K562 (cell line): ENCODE results near the gene NTSR1. TPM values are rescaled to one million over a fixed set of nuclear protein-coding genes. Genes with fewer than 3 reads are reported as not detected.
A peak's percentile ranks its signal among the peaks of the same experiment; 100 is the strongest.

ENCODE experiments used
- CBX3 ChIP-seq, 2 experiments: IDR thresholded peaks; 1 replicate in 1 of 2; 2 replicates in 1 of 2; pipeline ENCODE4 v1.6.1; 2012; ENCODE audit warnings: inconsistent platforms in 2 of 2, low read length in 2 of 2, borderline replicate concordance in 1 of 2, control low read depth in 1 of 2
- ESRRB ChIP-seq: fragments of 250-450 bp; sonication (Bioruptor Pico); IDR thresholded peaks from 2 replicates; pipeline ENCODE4 v1.5.0; 2020; ENCODE audit warnings: mild to moderate bottlenecking, moderate library complexity, borderline replicate concordance
- JUN ChIP-seq, 2 experiments: sonication (generic) in 1 of 2; formaldehyde crosslinking in 1 of 2; IDR thresholded peaks; 2 replicates each; pipeline versions ENCODE4 v1.6.1 to v1.8.0; 2012 to 2022; ENCODE audit warnings: borderline replicate concordance in 2 of 2, mild to moderate bottlenecking in 2 of 2, improper control_type of control experiment in 1 of 2, low read depth in 1 of 2, low read length in 1 of 2, missing genetic modification reagents in 1 of 2
- MEIS2 ChIP-seq: fragments of 450-650 bp; IDR thresholded peaks from 2 replicates; pipeline ENCODE4 v1.6.1; 2014; ENCODE audit warnings: mild to moderate bottlenecking; ENCODE audit not compliant: partially characterized antibody
- MYC ChIP-seq, 2 experiments: fragments of 250-450 bp in 1 of 2; sonication (Bioruptor Pico) in 1 of 2; IDR thresholded peaks; 2 replicates each; pipeline versions ENCODE4 v1.5.1 to v1.6.1; 2012 to 2021; ENCODE audit warnings: low read depth in 2 of 2, borderline replicate concordance in 1 of 2, improper control_type of control experiment in 1 of 2, low read length in 1 of 2, mild to moderate bottlenecking in 1 of 2, moderate library complexity in 1 of 2
- PHF8 ChIP-seq: fragments of 200-600 bp; sonication (generic); IDR thresholded peaks from 2 replicates; pipeline ENCODE4 v1.6.1; 2012; ENCODE audit warnings: mixed run types, mild to moderate bottlenecking, inconsistent platforms, low read length, moderate library complexity, borderline replicate concordance
- POLR2G ChIP-seq: fragments of 200-400 bp; formaldehyde crosslinking; IDR thresholded peaks from 2 replicates; pipeline ENCODE4 v1.6.1; 2017; ENCODE audit warnings: low read depth, mild to moderate bottlenecking, antibody characterized with exemption, low read length, moderate library complexity
- SMARCC2 ChIP-seq: fragments of 450-650 bp; IDR thresholded peaks from 2 replicates; pipeline ENCODE4 v1.6.1; 2017; ENCODE audit warnings: antibody characterized with exemption, moderate library complexity, mild to moderate bottlenecking, low read depth
- ZBTB7A ChIP-seq: IDR thresholded peaks from 2 replicates; pipeline ENCODE4 v1.6.1; 2011; ENCODE audit warnings: low read depth, mild to moderate bottlenecking, low read length, moderate library complexity, borderline replicate concordance; ENCODE audit not compliant: control insufficient read depth
- polyA plus RNA-seq, 8 experiments: library from polyadenylated mRNA; depleted of rRNA in 4 of 8; stranded (reverse) in 5 of 8; unstranded in 3 of 8; fragments of >200 nt; fragmentation: Nextera tagmentation in 2 of 8; fragmentation: Illumina TruSeq in 1 of 8; extraction: Ambion mirVana in 2 of 8; extraction: Trizol in 1 of 8; gene quantifications; 2 replicates each; pipeline versions ENCODE4 v1.2.1 to v1.2.3, GENCODE V29; 2011 to 2014; ENCODE audit warnings: inconsistent platforms in 1 of 8, missing spikeins in 1 of 8
- total RNA-seq, 7 experiments: library from RNA; depleted of rRNA in 6 of 7; stranded (reverse); fragments of >200 nt in 6 of 7; fragmentation: Illumina TruSeq in 2 of 7; extraction: Trizol in 2 of 7; gene quantifications; 2 replicates each; pipeline versions ENCODE4 v1.2.1 to v1.2.3, GENCODE V29; 2011 to 2021; ENCODE audit warnings: low replicate concordance in 1 of 7
- TF ChIP-seq, protein P1 (sequence below), 2 experiments: IDR thresholded peaks; 2 replicates each; pipeline ENCODE4 v1.6.1; 2011; ENCODE audit warnings: borderline replicate concordance in 1 of 2, control low read depth in 1 of 2, low read depth in 1 of 2, low read length in 1 of 2, mild to moderate bottlenecking in 1 of 2, mixed read lengths in 1 of 2, moderate library complexity in 1 of 2; ENCODE audit not compliant: insufficient read depth in 1 of 2, insufficient read length in 1 of 2, poor library complexity in 1 of 2, severe bottlenecking in 1 of 2; ENCODE audit errors: extremely low read depth in 1 of 2
- TF ChIP-seq, protein P2 (sequence below), 2 experiments: fragments of 450-650 bp in 1 of 2; sonication (generic) in 1 of 2; formaldehyde crosslinking in 1 of 2; IDR thresholded peaks; 2 replicates each; pipeline versions ENCODE4 v1.7.1 to v1.9.0; 2016 to 2022; ENCODE audit warnings: inconsistent platforms in 1 of 2, mild to moderate bottlenecking in 1 of 2, missing genetic modification reagents in 1 of 2

NTSR1 gene
- total and polyA plus RNA-seq, 9 of the 15 experiments (the other 6 are each of a cell fraction or from before 2014, with no cell fraction given), result 0.04 to 0.40 (median 0.13) TPM; not detected in 3

DNA sequence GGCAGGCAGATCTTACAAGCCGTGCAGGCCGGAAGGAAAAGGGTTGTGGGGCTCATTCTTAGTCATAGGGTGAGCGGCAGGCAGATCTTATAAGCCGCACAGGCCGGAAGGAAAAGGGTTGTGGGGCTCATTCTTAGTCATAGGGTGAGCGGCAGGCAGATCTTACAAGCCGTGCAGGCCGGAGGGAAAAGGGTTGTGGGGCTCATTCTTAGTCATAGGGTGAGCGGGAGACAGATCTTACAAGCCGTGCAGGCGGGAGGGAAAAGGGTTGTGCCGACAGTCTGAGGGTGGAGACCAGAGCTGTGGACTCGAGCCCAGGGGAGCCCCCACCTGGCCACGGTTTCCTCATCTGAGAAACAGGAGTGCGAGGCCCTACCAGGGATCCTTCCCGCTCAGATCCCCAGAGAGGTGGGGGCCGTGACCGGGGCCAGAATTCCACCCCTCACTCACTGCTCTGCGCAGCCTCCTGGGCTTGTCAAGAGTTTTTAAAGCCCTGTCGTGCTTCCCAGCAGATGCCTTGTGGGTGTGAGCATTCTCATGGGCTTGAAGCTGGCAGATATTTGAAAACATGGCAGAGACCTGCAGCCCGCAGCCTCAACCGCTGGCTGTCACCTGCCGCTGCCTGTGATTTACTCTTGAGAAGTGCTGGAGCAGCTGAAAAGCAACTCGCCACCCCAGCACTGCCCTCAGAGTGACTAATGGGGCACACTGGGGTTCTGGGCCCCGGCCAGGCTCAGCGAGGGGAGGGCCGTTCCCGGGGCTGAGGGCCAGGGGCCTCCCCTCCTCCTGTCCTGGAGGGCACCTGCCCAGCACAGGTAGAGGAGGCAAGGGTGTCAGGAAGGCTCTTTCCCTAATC, 31.9 kb downstream of the NTSR1 start (continued):
- TF ChIP-seq, protein P1, sequence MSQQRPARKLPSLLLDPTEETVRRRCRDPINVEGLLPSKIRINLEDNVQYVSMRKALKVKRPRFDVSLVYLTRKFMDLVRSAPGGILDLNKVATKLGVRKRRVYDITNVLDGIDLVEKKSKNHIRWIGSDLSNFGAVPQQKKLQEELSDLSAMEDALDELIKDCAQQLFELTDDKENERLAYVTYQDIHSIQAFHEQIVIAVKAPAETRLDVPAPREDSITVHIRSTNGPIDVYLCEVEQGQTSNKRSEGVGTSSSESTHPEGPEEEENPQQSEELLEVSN (IDR thresholded peaks at IDR 0.05; ENCODE audit: borderline replicate concordance in 1 of 2, extremely low read depth in 1 of 2, insufficient read depth in 1 of 2, insufficient read length in 1 of 2, low read depth in 1 of 2, low read length in 1 of 2, poor library complexity in 1 of 2, severe bottlenecking in 1 of 2), result peak in 1 of 2 experiments; percentile 85
- TF ChIP-seq ESRRB (no peak), SMARCC2 (no peak), MYC (IDR thresholded peaks at IDR 0.05; ENCODE audit: low read depth, low read length) (no peak), MYC (CRISPR knock-in tag; IDR thresholded peaks at IDR 0.05; ENCODE audit: borderline replicate concordance, low read depth) (no peak), ZBTB7A (peak; percentile 59; the same call in 1 of the 2 replicates), CBX3 (IDR thresholded peaks at IDR 0.05; ENCODE audit: borderline replicate concordance in 1 of 2, low read length in 2 of 2) (peak in 1 of 2 experiments; percentile 83; a peak in 1 of 3 replicates), POLR2G (peak; percentile 66), PHF8 (peak; percentile 29; the same call in 1 of the 2 replicates), JUN (IDR thresholded peaks at IDR 0.05; ENCODE audit: borderline replicate concordance, low read depth, low read length) (no peak), JUN (CRISPR knock-in tag; IDR thresholded peaks at IDR 0.05; ENCODE audit: borderline replicate concordance) (0 out of 2 replicates have a peak, but pooled peaks have one; percentile 34), MEIS2 (peak; percentile 34)
- TF ChIP-seq, protein P2, sequence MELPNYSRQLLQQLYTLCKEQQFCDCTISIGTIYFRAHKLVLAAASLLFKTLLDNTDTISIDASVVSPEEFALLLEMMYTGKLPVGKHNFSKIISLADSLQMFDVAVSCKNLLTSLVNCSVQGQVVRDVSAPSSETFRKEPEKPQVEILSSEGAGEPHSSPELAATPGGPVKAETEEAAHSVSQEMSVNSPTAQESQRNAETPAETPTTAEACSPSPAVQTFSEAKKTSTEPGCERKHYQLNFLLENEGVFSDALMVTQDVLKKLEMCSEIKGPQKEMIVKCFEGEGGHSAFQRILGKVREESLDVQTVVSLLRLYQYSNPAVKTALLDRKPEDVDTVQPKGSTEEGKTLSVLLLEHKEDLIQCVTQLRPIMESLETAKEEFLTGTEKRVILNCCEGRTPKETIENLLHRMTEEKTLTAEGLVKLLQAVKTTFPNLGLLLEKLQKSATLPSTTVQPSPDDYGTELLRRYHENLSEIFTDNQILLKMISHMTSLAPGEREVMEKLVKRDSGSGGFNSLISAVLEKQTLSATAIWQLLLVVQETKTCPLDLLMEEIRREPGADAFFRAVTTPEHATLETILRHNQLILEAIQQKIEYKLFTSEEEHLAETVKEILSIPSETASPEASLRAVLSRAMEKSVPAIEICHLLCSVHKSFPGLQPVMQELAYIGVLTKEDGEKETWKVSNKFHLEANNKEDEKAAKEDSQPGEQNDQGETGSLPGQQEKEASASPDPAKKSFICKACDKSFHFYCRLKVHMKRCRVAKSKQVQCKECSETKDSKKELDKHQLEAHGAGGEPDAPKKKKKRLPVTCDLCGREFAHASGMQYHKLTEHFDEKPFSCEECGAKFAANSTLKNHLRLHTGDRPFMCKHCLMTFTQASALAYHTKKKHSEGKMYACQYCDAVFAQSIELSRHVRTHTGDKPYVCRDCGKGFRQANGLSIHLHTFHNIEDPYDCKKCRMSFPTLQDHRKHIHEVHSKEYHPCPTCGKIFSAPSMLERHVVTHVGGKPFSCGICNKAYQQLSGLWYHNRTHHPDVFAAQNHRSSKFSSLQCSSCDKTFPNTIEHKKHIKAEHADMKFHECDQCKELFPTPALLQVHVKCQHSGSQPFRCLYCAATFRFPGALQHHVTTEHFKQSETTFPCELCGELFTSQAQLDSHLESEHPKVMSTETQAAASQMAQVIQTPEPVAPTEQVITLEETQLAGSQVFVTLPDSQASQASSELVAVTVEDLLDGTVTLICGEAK (IDR thresholded peaks at IDR 0.05), result peak; percentile 75
- TF ChIP-seq, protein P2 (CRISPR knock-in tag; IDR thresholded peaks at IDR 0.05), result no peak
